ENCODE results near the gene MSI2.
A peak's percentile ranks its signal among the peaks of the same experiment; 100 is the strongest.
"Not testable (repeated sequence)": the region's sequence is repeated elsewhere in the genome, so short reads cannot be mapped to it uniquely, and the experiment has no call there.

The MSI2 gene

GRCh38 chr17:57609878-57610270, 353.6 kb downstream of the MSI2 start:
- intact Hi-C loops (cut with DNase I) = no loop called here
- DNase-seq = peak in 1 of 42 donors; percentile 4

DNA sequence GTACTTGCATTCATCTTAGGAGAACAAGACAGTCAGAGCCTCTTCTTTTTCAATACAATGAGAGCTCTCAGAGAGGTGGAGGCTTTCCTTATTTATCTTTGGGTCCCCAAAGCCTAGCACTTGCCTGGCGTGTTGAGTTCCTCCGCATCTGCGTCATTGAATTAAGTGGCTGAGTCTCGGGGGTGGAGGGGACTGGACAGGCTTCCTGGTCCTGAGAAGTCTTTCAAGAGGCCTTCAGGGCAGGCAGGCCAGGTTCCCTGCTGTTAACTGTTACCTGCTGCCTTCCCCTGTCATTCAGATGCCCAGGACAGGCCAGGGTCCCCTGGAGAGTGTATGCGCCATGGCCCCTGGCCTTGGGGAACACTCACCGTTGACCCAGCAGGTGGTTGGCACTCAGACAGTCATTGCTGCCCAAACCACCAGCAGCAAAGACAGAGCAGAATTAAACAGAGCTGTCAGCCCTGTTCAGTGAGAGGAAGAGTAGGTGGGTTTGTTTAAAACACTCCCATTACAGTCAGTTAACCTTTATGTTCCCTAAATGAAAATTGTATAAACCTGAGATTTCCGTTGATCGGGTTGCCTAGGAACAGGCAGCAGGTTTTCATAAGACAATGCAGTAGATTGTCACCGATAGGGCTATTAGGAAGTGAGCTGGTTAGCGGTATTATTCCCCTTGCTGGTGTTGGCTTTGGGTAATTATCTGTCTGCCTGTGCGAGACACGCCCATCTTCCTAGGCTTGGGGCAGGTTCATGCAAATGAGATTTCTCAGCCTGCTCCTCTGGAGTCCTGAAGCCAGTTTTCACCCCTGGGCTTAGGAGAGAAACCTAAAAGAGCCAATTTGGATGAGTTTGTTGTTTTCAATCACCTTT, 356.1 kb downstream of the MSI2 start:
- intact Hi-C loops (cut with DNase I) = no loop called here
- peak in 3 of 42 donors; percentile 3 to 10 (median 6) for DNase-seq

DNA sequence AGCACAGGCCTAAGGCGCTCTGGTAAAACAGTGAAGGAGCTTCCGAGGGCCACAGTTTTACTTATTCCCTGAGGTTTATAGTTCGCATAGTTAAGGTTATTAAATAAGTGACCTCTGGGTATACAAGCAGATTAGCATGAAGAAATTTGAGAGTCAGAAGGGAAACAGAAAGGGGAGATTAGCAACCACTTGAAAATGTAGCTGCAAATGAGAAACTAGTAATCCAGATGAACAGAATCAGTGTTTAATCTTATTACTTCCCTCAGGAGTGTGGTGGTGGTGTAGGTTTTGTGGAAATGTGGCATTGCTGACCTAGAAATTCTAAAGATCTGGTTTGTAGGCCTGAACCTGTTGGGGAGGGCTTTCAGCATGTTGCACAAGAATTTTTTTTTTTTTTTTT, 358.4 kb downstream of the MSI2 start:
- intact Hi-C loops (cut with DNase I) = no loop called here

GRCh38 chr17:57615836-57616757, 359.8 kb downstream of the MSI2 start:
- DNase-seq = peak in 2 of 42 donors; percentile 41 to 46
- intact Hi-C loops (cut with DNase I) = no loop called here

More for the DNA sequence above, 358.4 kb downstream of the MSI2 start:
- DNase-seq = no peak

- DNase-seq = no peak
- intact Hi-C loops (cut with DNase I) = no loop called here
Measured at GRCh38 chr17:57617218-57617617, 360.9 kb downstream of the MSI2 start.

GRCh38 chr17:57619061-57619937, 363.0 kb downstream of the MSI2 start:
- no peak for DNase-seq
- intact Hi-C loops (cut with DNase I) = no loop called here

- intact Hi-C loops (cut with DNase I) = no loop called here
- no peak for DNase-seq
Measured at GRCh38 chr17:57620576-57620975, 364.3 kb downstream of the MSI2 start.

- intact Hi-C loops (cut with DNase I); DNase-seq: not testable (repeated sequence)
Measured at GRCh38 chr17:57621791-57622190, 365.5 kb downstream of the MSI2 start.

GRCh38 chr17:57622306-57622682, 366.0 kb downstream of the MSI2 start:
- intact Hi-C loops (cut with DNase I) = no loop called here
- no peak for DNase-seq

GRCh38 chr17:57622683-57623433, 366.5 kb downstream of the MSI2 start:
- intact Hi-C loops (cut with DNase I) = no loop called here
- peak in 23 of 42 donors; percentile 10 to 81 (median 42) for DNase-seq

DNA sequence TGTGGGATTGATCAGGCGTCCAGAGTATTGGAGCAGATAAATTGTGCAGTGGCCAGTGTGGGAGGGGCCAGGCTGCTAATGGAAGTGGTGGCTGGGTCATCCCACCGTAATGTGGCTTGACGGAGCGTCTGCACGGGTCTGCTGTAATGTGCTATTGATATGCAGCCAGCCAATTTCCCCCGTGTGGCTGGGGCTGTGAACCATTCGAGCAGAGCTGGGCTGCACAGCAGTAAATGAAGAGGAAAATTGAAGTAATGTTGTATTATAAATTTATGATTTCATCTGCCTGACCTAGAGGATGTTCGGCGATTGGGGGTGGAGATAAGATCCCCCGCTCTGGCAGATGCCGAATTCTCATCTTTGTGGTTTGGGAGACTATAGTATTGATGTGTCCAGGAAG, 367.3 kb downstream of the MSI2 start:
- intact Hi-C loops (cut with DNase I) = no loop called here
- no peak for DNase-seq

DNA sequence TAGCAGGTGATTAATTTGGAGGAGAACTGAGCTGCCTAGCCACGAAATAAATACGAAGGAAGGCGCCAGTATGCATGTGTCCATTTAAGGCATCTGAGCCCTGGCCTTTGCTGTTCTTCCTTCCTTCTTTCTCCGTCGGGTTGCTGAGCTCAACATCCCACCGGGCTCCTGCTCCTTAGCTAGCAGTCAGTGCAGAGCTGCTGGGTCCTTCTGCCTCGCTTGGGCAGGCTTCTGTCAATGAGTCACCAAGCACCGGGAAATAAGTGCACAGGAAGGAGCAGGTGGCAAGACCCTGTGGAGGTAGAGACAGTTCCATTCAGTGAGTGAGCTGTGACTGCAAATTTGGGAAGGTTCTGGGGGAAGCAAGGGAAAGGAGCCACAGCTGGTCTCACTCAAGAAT, 368.1 kb downstream of the MSI2 start:
- no peak for DNase-seq
- intact Hi-C loops (cut with DNase I) = no loop called here

DNA sequence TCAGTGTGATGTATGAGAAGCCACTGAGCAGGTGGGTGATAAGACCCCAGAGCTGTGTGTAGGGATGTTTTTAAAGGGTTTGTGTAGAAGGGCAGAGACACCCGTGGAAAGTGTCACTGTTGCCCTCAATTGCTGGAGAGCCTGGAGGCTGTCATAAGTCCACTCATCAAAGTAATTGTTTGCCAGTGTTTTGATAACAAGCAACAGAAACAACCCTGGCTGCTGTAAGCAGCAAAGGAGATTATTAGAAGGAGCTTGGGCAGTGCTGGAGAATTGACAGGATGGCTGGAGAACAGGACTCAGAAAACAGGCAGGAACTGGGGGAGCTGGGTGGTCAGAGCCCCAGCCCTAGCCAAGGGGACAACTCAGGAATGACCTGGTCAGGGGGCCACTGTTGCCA, 369.2 kb downstream of the MSI2 start:
- intact Hi-C loops (cut with DNase I) = no loop called here
- DNase-seq = no peak

GRCh38 chr17:57625957-57626356, 369.6 kb downstream of the MSI2 start:
- intact Hi-C loops (cut with DNase I) = no loop called here
- DNase-seq = peak in 1 of 42 donors; percentile 3

- intact Hi-C loops (cut with DNase I) = no loop called here
- no peak for DNase-seq
Measured at GRCh38 chr17:57626520-57627210, 370.3 kb downstream of the MSI2 start.

DNA sequence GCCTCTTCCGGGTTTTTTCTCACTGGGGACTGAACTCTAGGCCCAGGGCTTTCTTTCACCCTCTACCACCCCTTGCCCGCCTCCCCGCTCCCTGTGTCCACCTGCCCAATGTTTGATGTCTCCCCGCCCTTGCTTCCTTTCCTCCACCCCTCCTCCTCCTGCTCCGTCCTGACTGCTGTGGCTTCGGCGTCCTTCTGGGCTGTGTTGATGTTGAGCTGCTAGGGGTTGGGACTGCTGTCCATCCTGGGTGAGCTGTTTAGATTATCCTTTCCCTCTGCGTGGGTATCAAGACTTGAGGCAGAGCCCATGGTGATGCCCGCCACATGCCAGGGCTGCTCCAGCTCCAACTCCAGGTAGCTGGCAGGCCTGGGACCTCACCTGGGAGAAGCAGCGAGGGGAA, 371.3 kb downstream of the MSI2 start:
- DNase-seq = no peak
- intact Hi-C loops (cut with DNase I) = no loop called here

- no peak for DNase-seq
- intact Hi-C loops (cut with DNase I) = no loop called here
Measured at GRCh38 chr17:57628421-57628820, 372.1 kb downstream of the MSI2 start.

- no peak for DNase-seq
Measured at GRCh38 chr17:57629470-57629869, 373.1 kb downstream of the MSI2 start.

More at GRCh38 chr17:57629470-57629869, 373.1 kb downstream of the MSI2 start:
- intact Hi-C loops (cut with DNase I) = no loop called here
